H1 (cell line): ENCODE data around the gene SEMA3D. TPM values are rescaled to one million over a fixed set of nuclear protein-coding genes. Genes with fewer than 3 reads are reported as not detected.

ENCODE experiments used
- CTCF ChIA-PET: fragments of 300-600 bp; sonication (Branson Sonifier 250); formaldehyde crosslinking; loops from one replicate; lab custom pipeline; 2021; ENCODE audit not compliant: partially characterized antibody; lab: Charles Lee
- POLR2A ChIA-PET: fragments of 300-600 bp; sonication (Branson Sonifier 250); formaldehyde crosslinking; loops from one replicate; lab custom pipeline; 2021; ENCODE audit warnings: inconsistent platforms; ENCODE audit not compliant: partially characterized antibody; lab: Charles Lee
- DNase-seq, 2 experiments: peaks; one replicate each; pipeline versions ENCODE4 v3.0.0 to v3.0.0-alpha.2; 2010 to 2022; ENCODE audit warnings: low spot score in 2 of 2, low read depth in 1 of 2, mixed read lengths in 1 of 2
- FAIRE-seq: peaks from 2 replicates; lab custom pipeline; 2011; peaks lifted over from hg19 to GRCh38; lab: Jason Lieb, UNC
- H2AFZ ChIP-seq: 2 replicates; pipeline ENCODE4 v1.8.1; 2012; ENCODE audit warnings: low read length, inconsistent platforms
- H2AK5ac ChIP-seq: 2 replicates; pipeline ENCODE4 v1.6.1; 2013; ENCODE audit warnings: low read depth, low read length
- H2BK120ac ChIP-seq: replicated peaks from 2 replicates; pipeline ENCODE3; 2013; ENCODE audit warnings: low read depth, low read length, inconsistent platforms
- H2BK12ac ChIP-seq: 2 replicates; pipeline ENCODE4 v1.6.1; 2013; ENCODE audit warnings: low read depth, low read length
- H2BK15ac ChIP-seq: 2 replicates; pipeline ENCODE4 v1.6.1; 2013; ENCODE audit warnings: low read length
- H2BK20ac ChIP-seq: 2 replicates; pipeline ENCODE4 v1.6.1; 2013; ENCODE audit warnings: low read length
- H2BK5ac ChIP-seq: 2 replicates; pipeline ENCODE4 v1.6.1; 2013; ENCODE audit warnings: low read depth, low read length
- H3K14ac ChIP-seq: 2 replicates; pipeline ENCODE4 v1.6.1; 2013; ENCODE audit warnings: inconsistent platforms; ENCODE audit not compliant: insufficient read length
- H3K18ac ChIP-seq: 2 replicates; pipeline ENCODE4 v1.6.1; 2013; ENCODE audit warnings: low read length; ENCODE audit errors: extremely low read depth
- H3K23ac ChIP-seq: 2 replicates; pipeline ENCODE4 v1.6.1; 2013; ENCODE audit warnings: inconsistent platforms; ENCODE audit not compliant: insufficient read length
- H3K23me2 ChIP-seq: 2 replicates; pipeline ENCODE4 v1.6.1; 2013; ENCODE audit warnings: low read depth, low read length
- H3K27ac ChIP-seq: 2 replicates; pipeline ENCODE4 v1.6.1; 2011; ENCODE audit warnings: low read depth, low read length, inconsistent platforms
- H3K27me3 ChIP-seq, 4 experiments: replicated peaks in 1 of 4; 1 replicate in 1 of 4; 2 replicates in 3 of 4; pipeline versions ENCODE4 v1.6.1 to v1.8.1; 2011 to 2013; ENCODE audit warnings: low read length in 3 of 4, mild to moderate bottlenecking in 3 of 4, inconsistent platforms in 2 of 4, mixed read lengths in 2 of 4, moderate library complexity in 1 of 4; ENCODE audit not compliant: control insufficient read depth in 3 of 4, insufficient read depth in 3 of 4; ENCODE audit errors: extremely low read depth in 1 of 4
- H3K36me3 ChIP-seq, 4 experiments: 2 replicates each; pipeline versions ENCODE4 v1.6.1 to v1.8.1; 2011 to 2013; ENCODE audit warnings: mild to moderate bottlenecking in 4 of 4, low read length in 3 of 4, moderate library complexity in 2 of 4, control low read depth in 1 of 4, inconsistent platforms in 1 of 4; ENCODE audit not compliant: insufficient read depth in 4 of 4, control insufficient read depth in 2 of 4
- H3K4ac ChIP-seq: replicated peaks from 2 replicates; pipeline ENCODE3; 2013; ENCODE audit warnings: low read length, low read depth, mixed read lengths, inconsistent platforms; ENCODE audit not compliant: insufficient read length
- H3K4me1 ChIP-seq, 4 experiments: replicated peaks in 1 of 4; 1 replicate in 1 of 4; 2 replicates in 3 of 4; pipeline versions ENCODE4 v1.6.1 to v1.8.1; 2011 to 2013; ENCODE audit warnings: low read length in 3 of 4, inconsistent platforms in 2 of 4, mixed read lengths in 1 of 4; ENCODE audit not compliant: insufficient read depth in 4 of 4, control insufficient read depth in 3 of 4
- H3K4me2 ChIP-seq, 2 experiments: 2 replicates each; pipeline versions ENCODE4 v1.6.1 to v1.8.1; 2011 to 2013; ENCODE audit warnings: low read depth in 2 of 2, low read length in 2 of 2, control low read depth in 1 of 2, inconsistent platforms in 1 of 2, mild to moderate bottlenecking in 1 of 2; ENCODE audit not compliant: insufficient read depth in 1 of 2
- H3K4me3 ChIP-seq, 4 experiments: fragments of 200-600, 300-600 bp in 1 of 4; sonication (generic), shearing (Covaris generic), sonication (Bioruptor Twin) in 1 of 4; 2 replicates each; pipeline versions ENCODE4 v1.5.1 to v1.8.1; 2011 to 2016; ENCODE audit warnings: low read length in 4 of 4, low read depth in 3 of 4, control low read depth in 2 of 4, inconsistent platforms in 2 of 4, mild to moderate bottlenecking in 2 of 4, mixed read lengths in 1 of 4, moderate library complexity in 1 of 4; ENCODE audit not compliant: insufficient read depth in 2 of 4; ENCODE audit errors: extremely low read depth in 1 of 4
- H3K56ac ChIP-seq: replicated peaks from 2 replicates; pipeline ENCODE3; 2013; ENCODE audit warnings: low read depth, mild to moderate bottlenecking, mixed read lengths, low read length, inconsistent platforms; ENCODE audit not compliant: insufficient read length
- H3K79me1 ChIP-seq: 2 replicates; pipeline ENCODE4 v1.6.1; 2013; ENCODE audit warnings: low read depth, low read length, control low read depth
- H3K79me2 ChIP-seq, 2 experiments: 2 replicates each; pipeline versions ENCODE4 v1.6.1 to v1.8.1; 2012 to 2013; ENCODE audit warnings: low read length in 2 of 2, mild to moderate bottlenecking in 2 of 2, inconsistent platforms in 1 of 2; ENCODE audit not compliant: insufficient read depth in 2 of 2, control insufficient read depth in 1 of 2
- H3K9ac ChIP-seq, 4 experiments: replicated peaks in 1 of 4; 1 replicate in 1 of 4; 2 replicates in 3 of 4; pipeline versions ENCODE4 v1.6.1 to v1.8.1; 2011 to 2013; ENCODE audit warnings: low read depth in 3 of 4, low read length in 3 of 4, control low read depth in 2 of 4, mild to moderate bottlenecking in 2 of 4, moderate library complexity in 2 of 4, inconsistent platforms in 1 of 4; ENCODE audit errors: extremely low read depth in 1 of 4
- H3K9me3 ChIP-seq, 2 experiments: 2 replicates each; pipeline versions ENCODE4 v1.6.1 to v1.8.1; 2012 to 2013; ENCODE audit warnings: mild to moderate bottlenecking in 2 of 2, moderate library complexity in 2 of 2, control low read depth in 1 of 2, inconsistent platforms in 1 of 2, low read depth in 1 of 2, low read length in 1 of 2, mixed read lengths in 1 of 2; ENCODE audit not compliant: insufficient read depth in 2 of 2
- H4K20me1 ChIP-seq, 2 experiments: replicated peaks in 1 of 2; 2 replicates each; pipeline versions ENCODE3 to v1.8.1; 2011 to 2013; ENCODE audit warnings: inconsistent platforms in 2 of 2, low read length in 2 of 2, mild to moderate bottlenecking in 1 of 2; ENCODE audit not compliant: insufficient read depth in 2 of 2, control insufficient read depth in 1 of 2
- H4K5ac ChIP-seq: 2 replicates; pipeline ENCODE4 v1.6.1; 2013; ENCODE audit warnings: low read length, low read depth, mixed read lengths, inconsistent platforms; ENCODE audit not compliant: insufficient read length
- H4K8ac ChIP-seq: 2 replicates; pipeline ENCODE4 v1.8.0; 2013; ENCODE audit warnings: mild to moderate bottlenecking, moderate library complexity, low read length, inconsistent platforms; ENCODE audit not compliant: insufficient read depth; ENCODE audit errors: extremely low read depth
- H4K91ac ChIP-seq: replicated peaks from 2 replicates; pipeline ENCODE3; 2013; ENCODE audit warnings: low read length, mixed read lengths, inconsistent platforms; ENCODE audit not compliant: insufficient read length
- CTCF ChIP-seq, 3 experiments: IDR thresholded peaks; 1 replicate in 2 of 3; 2 replicates in 1 of 3; pipeline versions ENCODE4 v1.5.1 to v1.6.1; 2011; ENCODE audit warnings: low read length in 3 of 3, mild to moderate bottlenecking in 3 of 3, inconsistent platforms in 2 of 3, low read depth in 1 of 3, moderate library complexity in 1 of 3; ENCODE audit not compliant: insufficient read depth in 1 of 3; ENCODE audit errors: control extremely low read depth in 1 of 3
- RAD21 ChIP-seq, 2 experiments: IDR thresholded peaks in 1 of 2; conservative IDR thresholded peaks in 1 of 2; 2 replicates each; pipeline ENCODE4 v1.6.1; 2011; ENCODE audit warnings: low read depth in 2 of 2, low read length in 2 of 2, improper control_type of control experiment in 1 of 2, inconsistent platforms in 1 of 2, mild to moderate bottlenecking in 1 of 2, moderate library complexity in 1 of 2
- SIX5 ChIP-seq: IDR thresholded peaks from 2 replicates; pipeline ENCODE4 v1.6.1; 2011; ENCODE audit warnings: mild to moderate bottlenecking, low read depth, low read length
- polyA plus RNA-seq, 7 experiments: library from polyadenylated mRNA; depleted of rRNA in 3 of 7; stranded (reverse) in 5 of 7; unstranded in 2 of 7; fragments of >200 nt in 5 of 7; fragments of 200-250 nt in 2 of 7; gene quantifications; 1 replicate in 5 of 7; 2 replicates in 1 of 7; 4 replicates in 1 of 7; pipeline versions ENCODE4 v1.2.1 to v1.2.3, GENCODE V29; 2011 to 2013; ENCODE audit warnings: missing spikeins in 2 of 7, mixed read lengths in 2 of 7
- total RNA-seq: library from RNA; stranded (reverse); fragmentation: NEBNext Ultra II Directional; extraction: Animal tissue kit (Norgen Biotek cat#: 25700); gene quantifications from 2 replicates; pipeline ENCODE4 v1.2.1, GENCODE V29; 2021

Gene SEMA3D
- total and polyA plus RNA-seq, 2 of the 8 experiments (the other 6 are each of a cell fraction or from before 2014, with no cell fraction given): 1.6 to 3.5 TPM

- H3K27ac ChIP-seq: no peak overlapping the region
- no peaks in the 10 kb centered on the region for H3K79me1 ChIP-seq
- H4K5ac ChIP-seq: no peak overlapping the region
- no peak overlapping the region for H3K14ac ChIP-seq
- no peak for DNase-seq
- no peaks in the 10 kb centered on the region for H3K9me3 ChIP-seq
- H4K91ac ChIP-seq: no peak overlapping the region
- no peak overlapping the region for H2BK5ac ChIP-seq
- no peak for FAIRE-seq
- no peaks in the 10 kb centered on the region for H3K79me2 ChIP-seq
- no peak overlapping the region for H2BK15ac ChIP-seq
- no peaks in the 10 kb centered on the region for H3K27me3 ChIP-seq
- H3K23ac ChIP-seq: no peak overlapping the region
- H3K23me2 ChIP-seq: no peaks in the 10 kb centered on the region
- H2BK12ac ChIP-seq: no peak overlapping the region
- no peak overlapping the region for H3K4ac ChIP-seq
- ChIA-PET POLR2A (no interaction called here), CTCF (interaction anchor here (0.8 to 2.8 kb wide), 9 partner anchors 12 to 1063 kb away, joined by 3 to 12 read pairs (median 3); no protein-coding TSS in a partner anchor)
- H3K9ac ChIP-seq: no peak overlapping the region
- H2AFZ ChIP-seq: no peak overlapping the region
- H3K4me1 ChIP-seq: peaks cover 0 to 12% (median 4%) of the 10 kb centered on the region in 4 experiments; a peak in 4 of 7 replicates
- H4K20me1 ChIP-seq: no peaks in the 10 kb centered on the region
- no peaks in the 10 kb centered on the region for H3K36me3 ChIP-seq
- no peak overlapping the region for H3K4me3 ChIP-seq
- H2AK5ac ChIP-seq: no peak overlapping the region
- no peak overlapping the region for H4K8ac ChIP-seq
- H3K18ac ChIP-seq: no peak overlapping the region
- no peak overlapping the region for H3K56ac ChIP-seq
- TF ChIP-seq CTCF (IDR thresholded peaks at IDR 0.05; ENCODE audit: control extremely low read depth in 1 of 3, insufficient read depth in 1 of 3, low read depth in 1 of 3, low read length in 3 of 3): peak in 1 of 3 experiments; percentile 28; a peak in 1 of 4 replicates
- no peak for TF ChIP-seq SIX5
- peak; percentile 16 to 17; a peak in 2 of 4 replicates for TF ChIP-seq RAD21 (IDR thresholded peaks at IDR 0.05 in 1 of 2, conservative IDR thresholded peaks at IDR 0.05 in 1 of 2; ENCODE audit: low read depth in 2 of 2, low read length in 2 of 2)
- H3K4me2 ChIP-seq: no peak overlapping the region
- H2BK120ac ChIP-seq: no peak overlapping the region
- H2BK20ac ChIP-seq: no peak overlapping the region
Measured at GRCh38 chr7:84998665-84999064, 188.2 kb downstream of the SEMA3D start.
